Measurements from ENCODE around the gene OXNAD1. TPM values are rescaled to one million over a fixed set of nuclear protein-coding genes. Genes with fewer than 3 reads are reported as not detected.

Gene OXNAD1
- total RNA-seq, 1 donor from 2014 or later: 17.8 TPM

GRCh38 chr3:16272588-16272987 lies 7.6 kb downstream of the OXNAD1 start:
- ATAC-seq (no peak), DNase-seq (ENCODE audit: low spot score) (no peak)

- DNase-seq (ENCODE audit: low spot score): no peak
- ATAC-seq: no peak
Observed at GRCh38 chr3:16273867-16274266, 8.9 kb downstream of the OXNAD1 start.

- DNase-seq (ENCODE audit: low spot score) (no peak), ATAC-seq (no peak)
Observed at GRCh38 chr3:16277471-16277870, 12.5 kb downstream of the OXNAD1 start.

- DNase-seq (ENCODE audit: low spot score): no peak
- no peak for ATAC-seq
Observed at GRCh38 chr3:16279010-16279801, 14.2 kb downstream of the OXNAD1 start.

GRCh38 chr3:16280671-16281070 lies 15.7 kb downstream of the OXNAD1 start:
- DNase-seq (ENCODE audit: low spot score) (no peak), ATAC-seq (no peak)

- no peak for ATAC-seq
- DNase-seq (ENCODE audit: low spot score): no peak
Observed at GRCh38 chr3:16284633-16285032, 19.6 kb downstream of the OXNAD1 start.

- no peak for ATAC-seq
- no peak for DNase-seq (ENCODE audit: low spot score)
Observed at GRCh38 chr3:16286161-16286560, 21.1 kb downstream of the OXNAD1 start.

- ATAC-seq (no peak), DNase-seq (ENCODE audit: low spot score) (no peak)
Observed at GRCh38 chr3:16286751-16287543, 21.9 kb downstream of the OXNAD1 start.

- no peak for DNase-seq (ENCODE audit: low spot score)
- ATAC-seq: no peak
Observed at GRCh38 chr3:16288664-16289063, 23.7 kb downstream of the OXNAD1 start.

- DNase-seq (ENCODE audit: low spot score): no peak
- ATAC-seq: no peak
Observed at GRCh38 chr3:16289144-16289889, 24.3 kb downstream of the OXNAD1 start.

- peak; percentile 91 for ATAC-seq
- no peak for DNase-seq (ENCODE audit: low spot score)
Observed at GRCh38 chr3:16290007-16290826, 25.2 kb downstream of the OXNAD1 start.

- ATAC-seq: peak; percentile 10
- no peak for DNase-seq (ENCODE audit: low spot score)
Observed at GRCh38 chr3:16290827-16291196, 25.8 kb downstream of the OXNAD1 start.

- DNase-seq (ENCODE audit: low spot score): no peak
- ATAC-seq: no peak
Observed at GRCh38 chr3:16294844-16295243, 29.8 kb downstream of the OXNAD1 start.

GRCh38 chr3:16295298-16295890 lies 30.4 kb downstream of the OXNAD1 start:
- ATAC-seq: no peak
- no peak for DNase-seq (ENCODE audit: low spot score)

GRCh38 chr3:16297997-16298885 lies 33.2 kb downstream of the OXNAD1 start:
- ATAC-seq (no peak), DNase-seq (ENCODE audit: low spot score) (no peak)

GRCh38 chr3:16298891-16299290 lies 33.9 kb downstream of the OXNAD1 start:
- DNase-seq (ENCODE audit: low spot score) (no peak), ATAC-seq (no peak)

GRCh38 chr3:16299746-16300145 lies 34.7 kb downstream of the OXNAD1 start:
- ATAC-seq (no peak), DNase-seq (ENCODE audit: low spot score) (no peak)

- DNase-seq (ENCODE audit: low spot score) (no peak), ATAC-seq (no peak)
Observed at GRCh38 chr3:16300307-16300706, 35.3 kb downstream of the OXNAD1 start.

GRCh38 chr3:16300881-16301359 lies 35.9 kb downstream of the OXNAD1 start:
- ATAC-seq (no peak), DNase-seq (ENCODE audit: low spot score) (no peak)

Measured in left lobe of liver (tissue), 2 donors.